Measurements from ENCODE around the gene KDM8.

GRCh38 chr16:27193300-27193990, 9.9 kb upstream of the KDM8 start:
- TF ChIP-seq CTCF (IDR thresholded peaks at IDR 0.05) (no peak), POLR2AphosphoS5 (IDR thresholded peaks at IDR 0.05) (no peak), POLR2A (IDR thresholded peaks at IDR 0.05) (no peak), EP300 (IDR thresholded peaks at IDR 0.05) (no peak)

All from gastroesophageal sphincter (tissue), 3 donors.